ENCODE results near the gene ZNF831. TPM values are rescaled to one million over a fixed set of nuclear protein-coding genes. Genes with fewer than 3 reads are reported as not detected.

The ZNF831 gene
- polyA plus RNA-seq, 1 experiment: not detected

- ChIA-PET POLR2A (no interaction called here), CTCF (no interaction called here)
- DNase-seq (ENCODE audit: low read depth): no peak
- no peak for TF ChIP-seq CTCF (IDR thresholded peaks at IDR 0.05; ENCODE audit: insufficient read depth, low read depth, low read length)
- Histone ChIP-seq H3K36me3 (ENCODE audit: control insufficient read depth, insufficient read depth, low read length) (no peaks in the 10 kb centered on the region), H3K27me3 (ENCODE audit: control insufficient read depth, insufficient read depth, low read length) (no peaks in the 10 kb centered on the region), H3K4me3 (ENCODE audit: low read depth, low read length) (no peak overlapping the region)
Measured at GRCh38 chr20:59124296-59125029, 39.2 kb upstream of the ZNF831 start.

GRCh38 chr20:59125332-59125731 lies 38.3 kb upstream of the ZNF831 start:
- no peak for DNase-seq (ENCODE audit: low read depth)
- CTCF ChIA-PET: no interaction called here
- POLR2A ChIA-PET: no interaction called here

GRCh38 chr20:59125836-59126235 lies 37.8 kb upstream of the ZNF831 start:
- Histone ChIP-seq H3K36me3 (ENCODE audit: control insufficient read depth, insufficient read depth, low read length) (no peaks in the 10 kb centered on the region), H3K4me3 (ENCODE audit: low read depth, low read length) (no peak overlapping the region), H3K27me3 (ENCODE audit: control insufficient read depth, insufficient read depth, low read length) (no peaks in the 10 kb centered on the region)
- no peak for TF ChIP-seq CTCF (IDR thresholded peaks at IDR 0.05; ENCODE audit: insufficient read depth, low read depth, low read length)
- ChIA-PET CTCF (interaction anchor here (1.0 kb wide), 1 partner anchor 71 kb away, joined by 3 read pairs; no protein-coding TSS in a partner anchor), POLR2A (no interaction called here)
- no peak for DNase-seq (ENCODE audit: low read depth)

More at GRCh38 chr20:59125332-59125731, 38.3 kb upstream of the ZNF831 start:
- H3K4me3 ChIP-seq (ENCODE audit: low read depth, low read length): no peak overlapping the region
- no peaks in the 10 kb centered on the region for H3K27me3 ChIP-seq (ENCODE audit: control insufficient read depth, insufficient read depth, low read length)
- TF ChIP-seq CTCF (IDR thresholded peaks at IDR 0.05; ENCODE audit: insufficient read depth, low read depth, low read length): no peak
- H3K36me3 ChIP-seq (ENCODE audit: control insufficient read depth, insufficient read depth, low read length): no peaks in the 10 kb centered on the region

- ChIA-PET POLR2A (no interaction called here), CTCF (no interaction called here)
- H3K27me3 ChIP-seq (ENCODE audit: control insufficient read depth, insufficient read depth, low read length): no peaks in the 10 kb centered on the region
- H3K4me3 ChIP-seq (ENCODE audit: low read depth, low read length): no peak overlapping the region
- no peak for TF ChIP-seq CTCF (IDR thresholded peaks at IDR 0.05; ENCODE audit: insufficient read depth, low read depth, low read length)
- no peaks in the 10 kb centered on the region for H3K36me3 ChIP-seq (ENCODE audit: control insufficient read depth, insufficient read depth, low read length)
- no peak for DNase-seq (ENCODE audit: low read depth)
Measured at GRCh38 chr20:59127839-59128238, 35.8 kb upstream of the ZNF831 start.

- no peaks in the 10 kb centered on the region for H3K36me3 ChIP-seq (ENCODE audit: control insufficient read depth, insufficient read depth, low read length)
- no peak overlapping the region for H3K4me3 ChIP-seq (ENCODE audit: low read depth, low read length)
- no peak for TF ChIP-seq CTCF (IDR thresholded peaks at IDR 0.05; ENCODE audit: insufficient read depth, low read depth, low read length)
- DNase-seq (ENCODE audit: low read depth): no peak
- ChIA-PET POLR2A (no interaction called here), CTCF (no interaction called here)
- no peaks in the 10 kb centered on the region for H3K27me3 ChIP-seq (ENCODE audit: control insufficient read depth, insufficient read depth, low read length)
Measured at GRCh38 chr20:59131551-59132285, 31.9 kb upstream of the ZNF831 start.

Measured in BJ (cell line).